Kidney epithelial cell (primary cell): ENCODE results near the gene KCNK4. TPM values are rescaled to one million over a fixed set of nuclear protein-coding genes. Genes with fewer than 3 reads are reported as not detected.

ENCODE experiments used
- DNase-seq: peaks from one replicate; pipeline ENCODE4 v3.0.0-alpha.2; 2010; ENCODE audit warnings: low read depth
- H3K27me3 ChIP-seq: 2 replicates; pipeline ENCODE4 v1.6.0; 2011; ENCODE audit warnings: low read length; ENCODE audit not compliant: control insufficient read depth, insufficient read depth
- H3K36me3 ChIP-seq: 2 replicates; pipeline ENCODE4 v1.5.1; 2011; ENCODE audit warnings: low read length; ENCODE audit not compliant: control insufficient read depth, insufficient read depth
- H3K4me3 ChIP-seq: 2 replicates; pipeline ENCODE4 v1.5.1; 2011; ENCODE audit warnings: low read depth, mild to moderate bottlenecking, control low read depth, low read length
- CTCF ChIP-seq: IDR thresholded peaks from 2 replicates; pipeline ENCODE4 v1.5.1; 2011; ENCODE audit warnings: mild to moderate bottlenecking, moderate library complexity, low read length, control low read depth, inconsistent platforms; ENCODE audit not compliant: insufficient read depth, poor library complexity, severe bottlenecking
- total RNA-seq: library from RNA; depleted of rRNA; stranded (reverse); fragments of >200 nt; gene quantifications from 2 replicates; pipeline ENCODE4 v1.2.3, GENCODE V29; 2015

The KCNK4 gene
- total RNA-seq, 1 donor from 2014 or later, result not detected

- Histone ChIP-seq H3K36me3 (peaks cover 3% of the 10 kb centered on the region), H3K27me3 (no peaks in the 10 kb centered on the region), H3K4me3 (peak overlapping the region; percentile 73)
- peak; percentile 99 for DNase-seq
- TF ChIP-seq CTCF, result no peak
These were observed 21.4 kb upstream of the KCNK4 start for GRCh38 chr11:64269540-64270220.

GRCh38 chr11:64275031-64275800 lies 15.9 kb upstream of the KCNK4 start:
- no peaks in the 10 kb centered on the region for H3K27me3 ChIP-seq
- no peak for DNase-seq
- no peak for TF ChIP-seq CTCF
- no peaks in the 10 kb centered on the region for H3K36me3 ChIP-seq
- H3K4me3 ChIP-seq, result no peak overlapping the region

DNA sequence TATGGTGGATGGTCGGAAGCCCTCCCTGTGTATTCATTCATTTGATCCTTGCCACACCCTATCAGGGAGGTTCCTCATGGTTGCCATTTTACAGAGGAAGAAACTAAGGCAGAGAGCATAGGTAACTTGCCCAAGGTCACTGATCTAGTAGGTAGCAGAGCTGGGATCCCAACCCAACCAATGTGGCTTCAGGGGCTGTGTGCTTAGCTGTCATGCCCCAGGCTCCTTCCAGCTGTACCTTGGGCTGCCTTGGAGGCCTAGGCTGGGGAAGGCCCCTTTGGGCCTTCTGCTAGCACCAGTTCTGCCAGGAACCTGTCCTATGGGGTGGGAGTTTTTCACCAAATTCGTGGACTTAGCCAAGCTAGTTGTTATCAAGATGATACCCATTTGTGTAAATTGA lies 15.3 kb upstream of the KCNK4 start:
- no peaks in the 10 kb centered on the region for H3K27me3 ChIP-seq
- no peak for TF ChIP-seq CTCF
- DNase-seq, result no peak
- no peaks in the 10 kb centered on the region for H3K36me3 ChIP-seq
- no peak overlapping the region for H3K4me3 ChIP-seq

- H3K4me3 ChIP-seq, result no peak overlapping the region
- no peak for DNase-seq
- no peaks in the 10 kb centered on the region for H3K36me3 ChIP-seq
- TF ChIP-seq CTCF, result no peak
- no peaks in the 10 kb centered on the region for H3K27me3 ChIP-seq
These were observed 14.3 kb upstream of the KCNK4 start for GRCh38 chr11:64276653-64277431.

DNA sequence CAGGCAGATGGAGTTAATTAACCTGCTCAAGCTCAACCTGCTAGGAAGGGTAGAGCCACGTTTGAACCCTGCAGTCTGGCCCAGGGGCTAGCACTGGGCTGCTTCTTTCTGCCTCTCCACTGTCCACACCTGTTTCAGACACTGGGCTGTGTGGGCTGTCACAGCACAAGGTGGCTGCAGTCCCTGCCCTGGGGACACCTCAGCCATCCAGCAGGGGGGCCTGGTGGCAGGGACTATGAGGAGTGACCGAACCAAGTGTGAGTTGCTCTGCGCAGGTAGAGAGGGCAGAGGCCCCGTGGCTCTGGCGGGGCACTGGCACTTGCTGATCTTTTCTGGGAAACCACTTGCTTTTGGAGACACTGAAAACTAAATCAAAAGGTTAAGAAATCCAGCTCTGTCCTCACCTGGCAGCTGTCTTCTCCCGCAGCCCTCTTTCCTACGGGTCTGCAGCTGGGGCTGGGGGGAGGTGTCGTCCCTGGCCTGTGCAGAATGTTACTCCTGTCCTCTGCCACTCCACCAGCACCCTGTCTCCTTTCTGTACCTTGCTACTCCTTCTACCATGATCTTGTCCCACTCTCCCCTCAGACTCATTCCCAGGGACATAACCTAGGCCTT lies 12.4 kb upstream of the KCNK4 start:
- H3K4me3 ChIP-seq, result no peak overlapping the region
- no peak for TF ChIP-seq CTCF
- DNase-seq, result no peak
- no peaks in the 10 kb centered on the region for H3K27me3 ChIP-seq
- peaks cover 1% of the 10 kb centered on the region for H3K36me3 ChIP-seq
